NCI-H2227 (cell line): ENCODE results near the gene NDUFA11.
"Not testable (repeated sequence)": the region's sequence is repeated elsewhere in the genome, so short reads cannot be mapped to it uniquely, and the experiment has no call there.

Experiments
- DNase-seq: peaks from one replicate; lab custom pipeline; 2025; ENCODE audit not compliant: unreplicated experiment; lab: John Stamatoyannopoulos, UW

Gene NDUFA11

GRCh38 chr19:5863030-5863665 lies 40.4 kb downstream of the NDUFA11 start:
- no peak for DNase-seq

- DNase-seq = no peak
Observed at GRCh38 chr19:5857203-5858081, 46.1 kb downstream of the NDUFA11 start.

DNA sequence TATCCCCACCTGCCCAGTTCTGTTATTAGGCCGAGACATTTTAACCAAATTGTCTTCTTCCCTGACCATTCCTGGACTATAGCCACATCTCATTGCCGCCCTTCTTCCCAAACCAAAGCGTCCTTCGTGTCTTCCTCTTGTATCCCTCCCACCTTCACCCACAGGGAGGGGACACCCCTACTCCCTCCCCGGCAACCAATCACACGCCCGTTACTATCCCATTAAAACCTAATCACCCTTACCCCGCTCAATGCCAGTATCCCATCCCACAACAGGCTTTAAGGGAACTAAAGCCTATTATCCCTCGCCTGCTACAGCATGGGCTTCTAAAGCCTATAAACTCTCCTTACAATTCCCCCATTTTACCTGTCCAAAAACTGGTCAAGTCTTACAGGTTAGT lies 48.4 kb downstream of the NDUFA11 start:
- not testable (repeated sequence) for DNase-seq

DNA sequence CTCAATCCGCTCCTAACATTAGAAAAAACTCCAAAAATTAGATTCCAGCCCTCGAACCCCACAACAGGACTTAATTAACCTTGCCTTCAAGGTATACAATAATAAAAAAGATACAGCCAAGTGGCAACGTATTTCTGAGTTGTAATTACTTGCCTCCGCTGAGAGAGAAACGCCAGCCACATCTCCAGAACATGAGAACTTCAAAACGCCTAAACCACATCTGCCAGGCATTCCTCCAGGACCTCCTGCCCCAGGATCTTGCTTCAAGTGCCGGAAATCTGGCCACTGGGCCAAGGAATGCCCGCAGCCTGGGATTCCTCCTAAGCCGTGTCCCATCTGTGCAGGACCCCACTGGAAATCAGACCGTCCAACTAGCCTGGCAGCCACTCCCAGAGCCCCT lies 49.5 kb downstream of the NDUFA11 start:
- DNase-seq = not testable (repeated sequence)

DNA sequence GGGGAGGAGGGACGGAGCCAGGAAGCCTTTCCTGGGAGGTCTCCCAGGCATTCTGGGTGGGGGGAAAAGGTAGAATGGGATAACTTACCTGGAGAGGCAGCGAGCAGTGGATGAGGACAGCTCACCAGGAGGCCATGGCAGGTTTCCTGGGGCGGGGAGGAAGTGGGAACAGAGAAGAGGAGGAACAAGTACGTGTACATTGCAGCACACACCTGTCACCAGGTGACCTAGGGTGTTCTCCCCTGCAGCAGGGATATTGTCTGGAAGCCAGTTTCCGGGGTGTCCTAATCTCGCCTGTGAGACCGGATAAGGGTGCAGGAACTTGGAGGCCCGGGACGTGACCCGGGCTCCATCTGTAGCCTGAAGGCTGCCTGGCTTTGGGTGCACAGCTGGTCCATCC lies 52.3 kb downstream of the NDUFA11 start, which contains the start of gene FUT3:
TSS of gene FUT3 (minus strand) at position 148 of the 400 bp plus-strand sequence.
- no peak for DNase-seq

DNA sequence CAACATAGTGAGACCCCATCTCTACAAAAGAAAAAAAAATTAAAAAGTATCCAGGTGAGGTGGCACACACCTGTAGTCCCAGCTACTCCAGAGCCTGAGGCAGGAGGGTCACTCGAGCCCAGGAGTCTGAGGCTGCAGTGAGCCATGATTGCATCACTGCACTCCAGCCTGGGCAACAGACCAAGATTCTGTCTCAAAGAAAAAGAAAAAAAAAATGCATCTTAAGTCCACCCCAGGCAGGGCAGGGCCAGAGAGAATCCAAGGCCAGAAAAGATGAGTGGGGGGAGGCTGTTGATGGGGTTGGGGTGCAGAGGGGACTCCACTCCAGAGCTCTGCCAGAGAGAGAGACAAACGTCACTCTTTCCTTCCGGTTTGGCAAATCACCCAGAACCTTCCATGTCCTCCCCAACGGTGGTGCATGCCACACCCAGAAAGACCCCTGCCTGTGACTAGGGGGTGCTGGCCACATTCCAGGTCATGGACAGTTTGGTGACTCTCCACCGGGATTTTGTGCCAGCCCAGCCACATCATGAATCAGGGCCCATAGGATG lies 52.8 kb downstream of the NDUFA11 start:
- DNase-seq = no peak

GRCh38 chr19:5850189-5850588 lies 53.4 kb downstream of the NDUFA11 start:
- no peak for DNase-seq

GRCh38 chr19:5848621-5849020 lies 55.0 kb downstream of the NDUFA11 start:
- DNase-seq = not testable (repeated sequence)

DNA sequence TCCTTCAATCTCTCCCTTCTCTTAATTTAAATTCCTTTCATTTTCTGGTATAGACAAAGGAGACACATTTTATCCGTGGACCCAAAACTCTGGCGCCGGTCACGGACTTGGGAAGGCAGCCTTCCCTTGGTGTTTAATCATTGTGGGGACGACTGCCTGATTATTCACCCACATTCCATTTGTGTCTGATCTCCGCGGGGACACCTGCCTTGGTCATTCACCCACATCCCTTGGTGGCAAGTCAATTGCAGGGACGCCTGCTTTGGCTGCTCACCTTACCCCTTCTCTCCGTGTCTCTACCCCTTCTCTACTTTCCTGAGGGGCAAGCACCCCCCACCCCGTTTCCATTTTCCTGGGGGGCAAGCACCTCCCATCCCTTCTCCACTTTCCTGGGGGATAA lies 55.7 kb downstream of the NDUFA11 start:
- not testable (repeated sequence) for DNase-seq
